Activated CD8-positive, alpha-beta memory T cell treated with anti-CD3 and anti-CD28 coated beads for 48 hours (primary cell): ENCODE measurements around the gene COA5.

Source experiments
- DNase-seq, 3 experiments: peaks; one replicate each; pipeline ENCODE4 v3.0.0-alpha.2; 2020; ENCODE audit warnings: low read depth in 2 of 3, low spot score in 2 of 3

Gene COA5

GRCh38 chr2:98608116-98608961 is at the start of gene COA5, which contains the start of gene UNC50:
TSS of gene COA5 (minus strand) at chr2:98608512. CDS start at chr2:98608405, 107 bp downstream.
TSS of gene UNC50 (plus strand) at chr2:98608589. CDS start at chr2:98609760, 1,171 bp downstream.
- peak; percentile 78 to 89 (median 82) for DNase-seq

GRCh38 chr2:98656800-98657199 is 48.5 kb upstream of the COA5 start:
- no peak for DNase-seq

- DNase-seq = no peak
Observed at GRCh38 chr2:98654699-98655495, 46.6 kb upstream of the COA5 start.

- DNase-seq = no peak
Observed at GRCh38 chr2:98650998-98651397, 42.7 kb upstream of the COA5 start.

- no peak for DNase-seq
Observed at GRCh38 chr2:98649992-98650375, 41.7 kb upstream of the COA5 start.

GRCh38 chr2:98649135-98649991 is 41.1 kb upstream of the COA5 start:
- peak in 1 of 3 experiments; percentile 63 for DNase-seq

GRCh38 chr2:98648451-98648850 is 40.1 kb upstream of the COA5 start:
- no peak for DNase-seq

GRCh38 chr2:98647636-98648035 is 39.3 kb upstream of the COA5 start:
- DNase-seq = no peak

GRCh38 chr2:98643496-98644100 is 35.3 kb upstream of the COA5 start:
- DNase-seq = no peak

- DNase-seq = peak in 1 of 3 experiments; percentile 25
Observed at GRCh38 chr2:98637401-98638147, 29.3 kb upstream of the COA5 start.

GRCh38 chr2:98634406-98635092 is 26.2 kb upstream of the COA5 start:
- DNase-seq = no peak

GRCh38 chr2:98632351-98632750 is 24.0 kb upstream of the COA5 start:
- no peak for DNase-seq

- no peak for DNase-seq
Observed at GRCh38 chr2:98623657-98624056, 15.3 kb upstream of the COA5 start.

GRCh38 chr2:98617149-98617548 is 8.8 kb upstream of the COA5 start:
- DNase-seq = no peak

GRCh38 chr2:98615481-98615880 is 7.2 kb upstream of the COA5 start:
- no peak for DNase-seq

GRCh38 chr2:98614024-98614739 is 5.9 kb upstream of the COA5 start:
- no peak for DNase-seq

- no peak for DNase-seq
Observed at GRCh38 chr2:98608962-98609604, 771 bp upstream of the COA5 start.

GRCh38 chr2:98607741-98608115 is 584 bp downstream of the COA5 start:
- no peak for DNase-seq
